GM18870 (cell line): Measurements from ENCODE around the gene FAM72A.
"Not testable (repeated sequence)": the region's sequence is repeated elsewhere in the genome, so short reads cannot be mapped to it uniquely, and the experiment has no call there.

ENCODE experiments used
- ATAC-seq: cut with Tn5 transposase; IDR thresholded peaks from one replicate; pipeline ENCODE4 v1.9.1; 2021; ENCODE audit warnings: moderate library complexity; ENCODE audit not compliant: unreplicated experiment

Gene FAM72A

GRCh38 chr1:206215600-206216392, 13.2 kb upstream of the FAM72A start:
- not testable (repeated sequence) for ATAC-seq

GRCh38 chr1:206210802-206211201, 8.2 kb upstream of the FAM72A start:
- ATAC-seq, result not testable (repeated sequence)

- ATAC-seq, result not testable (repeated sequence)
Observed at GRCh38 chr1:206205569-206205968, 2.9 kb upstream of the FAM72A start.

- not testable (repeated sequence) for ATAC-seq
Observed at GRCh38 chr1:206204871-206205270, 2.2 kb upstream of the FAM72A start.

- not testable (repeated sequence) for ATAC-seq
Observed at GRCh38 chr1:206204159-206204511, 1.5 kb upstream of the FAM72A start.

GRCh38 chr1:206203364-206204158, 922 bp upstream of the FAM72A start, which contains the start of gene SRGAP2:
Gene SRGAP2 (plus strand): TSS chr1:206203541. CDS start chr1:206205971, 2,430 bp downstream.
- ATAC-seq, result not testable (repeated sequence)

GRCh38 chr1:206196748-206197424, 5.8 kb downstream of the FAM72A start:
- not testable (repeated sequence) for ATAC-seq

- not testable (repeated sequence) for ATAC-seq
Observed at GRCh38 chr1:206195182-206195581, 7.5 kb downstream of the FAM72A start.

- not testable (repeated sequence) for ATAC-seq
Observed at GRCh38 chr1:206186826-206187225, 15.8 kb downstream of the FAM72A start.

- ATAC-seq, result not testable (repeated sequence)
Observed at GRCh38 chr1:206185778-206186177, 16.9 kb downstream of the FAM72A start.

GRCh38 chr1:206183788-206184187, 18.9 kb downstream of the FAM72A start:
- not testable (repeated sequence) for ATAC-seq

- not testable (repeated sequence) for ATAC-seq
Observed at GRCh38 chr1:206182368-206183317, 20.0 kb downstream of the FAM72A start.

GRCh38 chr1:206179666-206180065, 23.0 kb downstream of the FAM72A start:
- ATAC-seq, result not testable (repeated sequence)

GRCh38 chr1:206178061-206178989, 24.3 kb downstream of the FAM72A start:
- ATAC-seq, result not testable (repeated sequence)

- ATAC-seq, result not testable (repeated sequence)
Observed at GRCh38 chr1:206176114-206176502, 26.5 kb downstream of the FAM72A start.

GRCh38 chr1:206175459-206176113, 27.1 kb downstream of the FAM72A start:
- not testable (repeated sequence) for ATAC-seq

GRCh38 chr1:206174182-206174868, 28.3 kb downstream of the FAM72A start:
- not testable (repeated sequence) for ATAC-seq
